BE2C (cell line): Measurements from ENCODE around the gene SLC2A13.

Experiments
- DNase-seq: peaks from one replicate; pipeline ENCODE4 v3.0.0-alpha.2; 2020
- H3K27me3 ChIP-seq: fragments of 250-450 bp; sonication (Bioruptor Pico); 2 replicates; pipeline ENCODE4 v1.5.1; 2020; ENCODE audit warnings: mild to moderate bottlenecking
- H3K36me3 ChIP-seq: fragments of 250-450 bp; sonication (Bioruptor Pico); 2 replicates; pipeline ENCODE4 v1.5.1; 2020; ENCODE audit warnings: mild to moderate bottlenecking
- H3K4me1 ChIP-seq: fragments of 250-450 bp; sonication (Bioruptor Pico); 2 replicates; pipeline ENCODE4 v1.5.1; 2020
- H3K4me3 ChIP-seq: 2 replicates; pipeline ENCODE4 v1.5.1; 2011; ENCODE audit warnings: low read depth, low read length
- H3K9me3 ChIP-seq: fragments of 250-450 bp; sonication (Bioruptor Pico); 2 replicates; pipeline ENCODE4 v1.5.1; 2020
- CTCF ChIP-seq: IDR thresholded peaks from 2 replicates; pipeline ENCODE4 v1.5.1; 2012; ENCODE audit warnings: mild to moderate bottlenecking, low read depth, low read length

Gene SLC2A13

GRCh38 chr12:40107803-40108620, 2.1 kb upstream of the SLC2A13 start:
- Histone ChIP-seq H3K27me3 (peaks cover 11% of the 10 kb centered on the region), H3K4me3 (no peak overlapping the region), H3K4me1 (no peaks in the 10 kb centered on the region), H3K36me3 (no peaks in the 10 kb centered on the region), H3K9me3 (no peaks in the 10 kb centered on the region)
- no peak for DNase-seq
- no peak for TF ChIP-seq CTCF

- no peak overlapping the region for H3K4me3 ChIP-seq
- no peaks in the 10 kb centered on the region for H3K36me3 ChIP-seq
- H3K9me3 ChIP-seq = no peaks in the 10 kb centered on the region
- TF ChIP-seq CTCF = peak; percentile 95
- H3K27me3 ChIP-seq = peaks cover 11% of the 10 kb centered on the region
- H3K4me1 ChIP-seq = no peaks in the 10 kb centered on the region
- peak; percentile 89 for DNase-seq
Measured at GRCh38 chr12:40107098-40107802, 1.4 kb upstream of the SLC2A13 start.

- Histone ChIP-seq H3K27me3 (peaks cover 11% of the 10 kb centered on the region), H3K9me3 (no peaks in the 10 kb centered on the region), H3K4me1 (no peaks in the 10 kb centered on the region), H3K36me3 (no peaks in the 10 kb centered on the region), H3K4me3 (peak overlapping the region; percentile 44)
- no peak for TF ChIP-seq CTCF
- DNase-seq = no peak
Measured at GRCh38 chr12:40106655-40107054, 774 bp upstream of the SLC2A13 start.

- Histone ChIP-seq H3K4me1 (no peaks in the 10 kb centered on the region), H3K4me3 (peak overlapping the region; percentile 44), H3K36me3 (no peaks in the 10 kb centered on the region), H3K9me3 (no peaks in the 10 kb centered on the region), H3K27me3 (peaks cover 11% of the 10 kb centered on the region)
- no peak for TF ChIP-seq CTCF
- no peak for DNase-seq
Measured at GRCh38 chr12:40106202-40106533, 287 bp upstream of the SLC2A13 start.

GRCh38 chr12:40105265-40105514, 691 bp downstream of the SLC2A13 start:
- Histone ChIP-seq H3K9me3 (no peaks in the 10 kb centered on the region), H3K27me3 (peaks cover 11% of the 10 kb centered on the region), H3K4me1 (no peaks in the 10 kb centered on the region), H3K4me3 (peak overlapping the region; percentile 64), H3K36me3 (no peaks in the 10 kb centered on the region)
- no peak for DNase-seq
- TF ChIP-seq CTCF = no peak
